ENCODE measurements around the gene CACNA2D2. TPM values are rescaled to one million over a fixed set of nuclear protein-coding genes. Genes with fewer than 3 reads are reported as not detected.

CACNA2D2 gene
- total and polyA plus RNA-seq, 11 donors, result 0.49 to 3.6 (median 1.5) TPM

GRCh38 chr3:50447290-50447840 lies 56.1 kb downstream of the CACNA2D2 start:
- H3K36me3 ChIP-seq, result no peaks in the 10 kb centered on the region
- no peaks in the 10 kb centered on the region for H3K9me3 ChIP-seq
- intact Hi-C loops (cut with DNase I), result no loop called here
- H3K27ac ChIP-seq, result no peak overlapping the region
- no peaks in the 10 kb centered on the region for H3K27me3 ChIP-seq
- H3K4me3 ChIP-seq, result no peak overlapping the region
- DNase-seq, result no peak
- TF ChIP-seq CTCF (IDR thresholded peaks at IDR 0.05) (no peak), POLR2A (IDR thresholded peaks at IDR 0.05) (no peak)
- H3K4me1 ChIP-seq, result peaks cover 0 to 13% (median 3%) of the 10 kb centered on the region in 12 donors
- 86 to 96% (median 88%) methylated on average over 3 to 10 of the region's 10 CpGs for WGBS, 4 donors
- ATAC-seq, result no peak

DNA sequence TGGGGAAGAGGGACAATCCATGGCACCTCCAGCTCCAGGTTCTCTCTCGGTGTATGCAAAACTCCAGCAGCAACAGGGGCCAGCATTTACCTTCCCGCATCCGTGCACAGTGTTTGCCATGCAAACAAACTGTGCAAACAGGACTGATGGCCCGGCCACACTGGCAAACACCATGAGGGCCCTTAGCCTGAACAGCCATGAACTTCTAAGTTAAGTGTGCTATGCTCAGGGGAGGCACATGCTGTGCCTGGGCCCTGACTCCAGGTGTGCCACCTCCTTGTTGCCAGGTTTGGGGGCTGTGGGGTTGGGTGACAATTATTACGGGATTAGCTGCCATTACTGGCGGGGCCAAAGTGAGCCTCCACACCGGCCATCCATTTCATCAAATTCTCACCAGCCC lies 57.5 kb downstream of the CACNA2D2 start:
- Histone ChIP-seq H3K36me3 (no peaks in the 10 kb centered on the region), H3K4me1 (peaks cover 0 to 23% (median 11%) of the 10 kb centered on the region in 12 donors), H3K27ac (no peak overlapping the region), H3K4me3 (no peak overlapping the region), H3K27me3 (no peaks in the 10 kb centered on the region), H3K9me3 (no peaks in the 10 kb centered on the region)
- no peak for ATAC-seq
- no peak for TF ChIP-seq CTCF (IDR thresholded peaks at IDR 0.05)
- TF ChIP-seq POLR2A (IDR thresholded peaks at IDR 0.05), result no peak
- intact Hi-C loops (cut with DNase I), result no loop called here
- 90 to 96% (median 95%) methylated on average over 7 of the region's 7 CpGs for WGBS, 4 donors
- DNase-seq, result no peak

DNA sequence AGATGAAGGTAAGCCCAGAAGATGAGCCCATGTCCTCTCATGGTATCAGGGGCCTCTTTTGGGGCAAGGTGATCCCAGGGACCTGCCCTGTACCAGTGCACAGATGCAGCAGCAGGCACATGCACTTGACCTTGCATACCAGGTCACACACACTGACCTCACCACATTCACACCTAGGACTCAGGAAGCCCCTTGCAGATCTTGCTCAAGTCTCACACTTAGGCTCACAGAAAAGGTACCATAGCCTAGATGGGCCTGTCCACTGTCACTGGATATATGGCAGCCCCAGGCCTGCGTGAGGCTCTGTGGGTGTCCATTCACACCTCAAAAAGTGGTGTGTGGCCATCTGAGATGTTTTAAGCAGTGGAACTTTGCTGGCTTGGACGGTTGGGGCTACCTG lies 58.7 kb downstream of the CACNA2D2 start:
- Histone ChIP-seq H3K27me3 (no peaks in the 10 kb centered on the region), H3K27ac (no peak overlapping the region), H3K36me3 (no peaks in the 10 kb centered on the region), H3K4me3 (no peak overlapping the region), H3K4me1 (peaks cover 0 to 23% (median 11%) of the 10 kb centered on the region in 12 donors), H3K9me3 (no peaks in the 10 kb centered on the region)
- ATAC-seq (no peak), DNase-seq (no peak)
- intact Hi-C loops (cut with DNase I), result no loop called here
- WGBS, 4 donors, result 89 to 95% (median 93%) methylated on average over 1 to 2 of the region's 2 CpGs
- TF ChIP-seq POLR2A (IDR thresholded peaks at IDR 0.05), result no peak
- TF ChIP-seq CTCF (IDR thresholded peaks at IDR 0.05), result no peak

DNA sequence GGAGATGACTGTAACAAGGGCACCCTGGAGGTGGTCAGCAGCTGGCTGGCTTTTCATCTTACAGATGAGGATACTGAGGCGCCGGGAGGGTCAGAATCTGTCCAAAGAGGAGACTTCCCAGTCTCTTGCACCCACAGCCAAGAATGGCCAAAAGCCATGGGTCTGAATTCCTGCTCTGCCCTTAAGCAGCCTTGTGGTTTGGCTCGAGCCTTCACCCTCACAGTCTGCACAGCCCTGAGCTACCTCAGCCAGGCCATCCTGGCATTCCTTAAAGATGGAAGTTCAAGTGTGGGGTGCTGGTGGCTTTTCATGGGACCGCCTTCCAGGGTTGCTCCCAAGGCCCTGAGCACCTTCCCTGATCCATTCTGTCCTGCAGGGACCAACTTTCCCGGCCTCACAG lies 59.2 kb downstream of the CACNA2D2 start:
- DNase-seq (no peak), ATAC-seq (no peak)
- intact Hi-C loops (cut with DNase I), result no loop called here
- H3K4me3 ChIP-seq, result no peak overlapping the region
- no peak overlapping the region for H3K27ac ChIP-seq
- peaks cover 0 to 23% (median 11%) of the 10 kb centered on the region in 12 donors for H3K4me1 ChIP-seq
- H3K9me3 ChIP-seq, result no peaks in the 10 kb centered on the region
- TF ChIP-seq POLR2A (IDR thresholded peaks at IDR 0.05), result no peak
- TF ChIP-seq CTCF (IDR thresholded peaks at IDR 0.05), result no peak
- WGBS, 4 donors, result 88 to 96% (median 95%) methylated on average over 5 of the region's 5 CpGs
- H3K36me3 ChIP-seq, result no peaks in the 10 kb centered on the region
- H3K27me3 ChIP-seq, result no peaks in the 10 kb centered on the region

Measured in heart left ventricle (tissue), 16 donors.